HG03460 (cell line): Measurements from ENCODE around the gene KIAA0753.
"Not testable (repeated sequence)": the region's sequence is repeated elsewhere in the genome, so short reads cannot be mapped to it uniquely, and the experiment has no call there.

Experiments used
- ATAC-seq: cut with Tn5 transposase; IDR thresholded peaks from one replicate; pipeline ENCODE4 v1.9.1; 2021; ENCODE audit not compliant: unreplicated experiment

The KIAA0753 gene

GRCh38 chr17:6599364-6599763 is 41.1 kb downstream of the KIAA0753 start:
- no peak for ATAC-seq

DNA sequence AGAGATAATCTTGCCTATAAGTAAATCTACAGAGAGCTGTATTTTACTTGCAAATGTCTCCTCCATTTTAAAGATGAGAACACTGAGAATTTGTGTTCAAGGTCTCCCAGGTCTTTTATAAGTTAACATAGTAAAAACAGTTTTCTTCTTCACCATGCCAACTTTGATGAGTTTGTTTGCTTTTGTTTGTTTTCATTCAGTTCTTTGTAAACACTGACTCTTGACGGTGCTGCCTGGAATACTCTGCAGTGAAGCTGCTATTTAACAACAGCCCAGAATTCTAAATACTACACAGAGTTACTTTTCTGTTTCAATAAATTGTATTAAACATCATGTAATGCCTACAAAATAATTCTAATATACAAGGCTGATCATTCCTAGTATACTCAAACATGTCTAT is 42.8 kb downstream of the KIAA0753 start:
- ATAC-seq, result no peak

- no peak for ATAC-seq
Measured at GRCh38 chr17:6596941-6597340, 43.6 kb downstream of the KIAA0753 start.

GRCh38 chr17:6596511-6596910 is 44.0 kb downstream of the KIAA0753 start:
- ATAC-seq, result no peak

DNA sequence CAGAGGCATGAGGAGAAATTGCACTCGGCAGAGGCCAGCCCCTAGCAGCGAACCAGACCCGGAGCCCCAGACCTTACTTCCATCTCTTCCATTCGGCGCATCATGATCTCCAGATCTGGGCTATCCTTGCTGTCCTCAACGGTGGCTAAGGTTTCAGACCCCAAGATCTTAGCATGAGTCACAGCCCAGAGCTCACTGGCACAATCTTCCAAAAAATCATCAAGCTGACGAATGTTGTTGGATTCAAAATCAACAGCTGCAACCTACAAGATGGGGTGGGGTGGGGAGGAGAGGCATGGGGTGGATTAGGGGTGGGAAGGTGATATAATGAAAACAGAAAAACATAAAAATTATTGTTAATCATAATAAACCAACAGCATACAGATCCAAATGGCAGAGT is 44.4 kb downstream of the KIAA0753 start:
- no peak for ATAC-seq

- ATAC-seq, result not testable (repeated sequence)
Measured at GRCh38 chr17:6593371-6593770, 47.1 kb downstream of the KIAA0753 start.

- ATAC-seq, result no peak
Measured at GRCh38 chr17:6592173-6592572, 48.3 kb downstream of the KIAA0753 start.

DNA sequence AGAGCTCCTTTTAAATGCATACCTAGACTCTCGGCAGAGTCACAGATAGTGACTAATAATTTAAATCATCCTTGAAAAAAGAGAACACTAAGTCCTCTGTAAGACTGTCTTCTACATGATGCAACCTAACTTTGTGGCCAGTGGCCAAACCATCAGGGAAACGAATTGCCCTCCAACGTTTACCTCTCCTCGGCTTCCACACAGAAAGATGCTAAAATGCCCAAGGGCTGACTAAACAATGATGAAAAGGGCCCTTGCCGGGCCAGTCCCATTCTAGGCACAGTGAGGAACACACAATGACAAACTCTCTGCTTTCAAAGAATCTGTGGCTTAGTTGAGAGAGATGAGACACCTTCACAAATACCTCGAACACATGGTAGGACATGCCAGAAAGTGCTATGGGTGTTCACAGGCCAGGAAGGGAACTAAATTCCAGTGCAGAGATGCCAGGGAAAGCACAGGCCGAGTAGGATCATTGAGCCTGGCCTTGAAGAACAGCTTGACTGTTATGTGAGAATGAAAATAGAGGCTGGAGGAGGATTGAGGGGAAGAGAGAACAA is 48.8 kb downstream of the KIAA0753 start:
- no peak for ATAC-seq

DNA sequence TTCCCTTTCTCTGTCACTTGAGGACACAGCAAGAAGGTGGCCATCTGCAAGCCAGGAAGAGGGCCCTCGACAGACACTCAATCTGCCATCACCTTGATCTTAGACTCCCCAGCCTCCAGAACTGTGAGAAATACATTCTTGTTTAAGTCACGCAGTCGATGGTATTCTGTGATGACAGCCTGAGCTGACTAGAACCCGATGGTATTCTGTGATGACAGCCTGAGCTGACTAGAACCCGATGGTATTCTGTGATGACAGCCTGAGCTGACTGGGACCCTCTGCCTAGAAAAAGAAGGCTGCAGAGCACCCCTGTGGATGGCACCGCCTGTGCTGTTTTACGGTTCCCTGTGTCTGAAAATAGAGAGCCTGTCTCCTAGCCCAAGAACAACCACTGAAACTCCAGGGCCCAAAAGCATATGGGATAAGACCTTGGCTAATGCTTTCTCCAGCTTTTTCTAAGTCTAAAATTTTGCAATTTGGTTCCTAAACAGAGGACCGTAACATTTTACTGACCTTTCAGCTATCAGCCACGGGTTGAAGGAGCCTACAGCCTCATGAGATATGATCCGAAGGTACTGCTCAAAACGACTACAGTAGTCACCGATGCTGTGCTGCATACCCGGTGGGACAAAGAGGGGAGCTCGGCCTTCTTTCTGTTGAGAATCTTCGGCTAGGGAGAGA is 51.1 kb downstream of the KIAA0753 start:
- no peak for ATAC-seq

DNA sequence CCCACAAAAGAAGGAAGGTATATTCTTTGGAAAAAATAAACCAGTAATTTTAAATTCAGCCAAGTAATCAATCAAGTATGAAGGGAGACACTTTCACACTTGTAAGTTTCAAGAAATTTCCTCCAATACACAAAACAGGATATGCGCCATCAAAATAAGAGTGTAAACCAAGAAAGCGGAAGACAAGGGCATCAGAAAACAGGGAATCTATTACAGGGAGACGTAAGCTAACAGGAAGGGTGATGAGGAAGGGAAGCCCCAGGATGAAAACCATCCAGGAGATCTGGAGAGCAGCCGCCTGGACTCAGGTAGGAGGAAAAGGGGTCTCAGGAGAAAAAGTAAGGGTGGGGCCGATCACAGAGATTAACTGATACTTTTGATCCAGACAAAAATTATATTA is 52.3 kb downstream of the KIAA0753 start:
- no peak for ATAC-seq

DNA sequence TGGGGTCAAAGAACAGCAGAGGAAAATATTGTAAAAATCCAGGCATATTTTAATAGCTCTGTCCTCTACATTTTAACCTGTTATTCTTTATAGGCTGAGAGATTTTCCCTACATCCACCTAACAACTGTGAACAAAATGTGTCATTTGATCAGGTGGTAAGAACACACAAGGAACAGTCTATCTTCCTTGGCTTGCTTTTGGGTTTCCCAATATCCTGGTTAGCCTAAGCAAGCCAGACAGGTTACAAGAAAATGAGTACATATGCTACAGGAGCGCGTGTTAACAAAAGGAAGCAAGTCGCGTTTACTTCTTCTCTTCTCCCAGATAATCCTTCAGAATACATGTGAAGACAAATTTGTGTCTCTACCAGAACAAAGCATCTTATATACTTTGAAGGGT is 53.2 kb downstream of the KIAA0753 start:
- ATAC-seq, result no peak

GRCh38 chr17:6583411-6583810 is 57.1 kb downstream of the KIAA0753 start:
- no peak for ATAC-seq

DNA sequence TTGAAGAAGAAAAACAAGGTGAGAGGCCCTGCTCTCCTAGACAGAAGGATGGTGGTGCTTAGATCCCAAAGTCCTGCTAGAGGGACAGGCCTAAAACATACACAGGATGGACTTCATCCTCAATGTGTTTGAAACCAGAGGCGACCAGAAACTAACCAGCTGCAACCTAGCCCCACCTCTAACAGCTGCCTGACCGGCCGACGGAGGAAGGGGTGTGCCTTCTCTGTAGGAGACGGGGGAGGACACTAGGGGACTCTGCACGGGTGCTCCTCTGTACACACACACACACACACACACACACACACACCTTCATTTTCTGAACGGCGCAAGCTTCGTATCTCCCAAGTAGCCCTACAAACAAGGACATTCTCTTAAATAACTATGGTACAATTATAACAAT is 59.9 kb downstream of the KIAA0753 start:
- no peak for ATAC-seq

DNA sequence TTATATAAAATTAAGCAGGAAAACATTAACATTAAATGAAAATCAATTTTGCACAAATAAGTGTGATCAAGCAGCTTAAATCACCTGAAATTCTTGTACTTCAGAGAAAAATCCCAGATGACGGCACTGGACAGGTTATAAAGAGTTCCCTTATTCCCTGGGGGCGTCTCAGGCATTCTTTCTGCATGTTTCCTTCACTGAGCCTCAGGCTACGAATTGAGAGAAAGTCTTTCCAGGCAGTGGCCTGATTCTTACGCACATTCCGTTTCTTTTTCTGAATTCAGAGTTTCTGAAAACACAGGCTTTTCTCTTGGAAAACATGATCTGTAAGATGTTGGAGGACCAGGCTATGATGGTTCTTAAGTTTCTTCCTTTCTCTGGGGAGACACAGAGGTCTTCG is 62.0 kb downstream of the KIAA0753 start:
- ATAC-seq, result no peak

GRCh38 chr17:6577686-6578263 is 62.7 kb downstream of the KIAA0753 start:
- ATAC-seq, result no peak

GRCh38 chr17:6576038-6576785 is 64.3 kb downstream of the KIAA0753 start:
- ATAC-seq, result no peak

GRCh38 chr17:6575596-6575988 is 64.9 kb downstream of the KIAA0753 start:
- ATAC-seq, result no peak

DNA sequence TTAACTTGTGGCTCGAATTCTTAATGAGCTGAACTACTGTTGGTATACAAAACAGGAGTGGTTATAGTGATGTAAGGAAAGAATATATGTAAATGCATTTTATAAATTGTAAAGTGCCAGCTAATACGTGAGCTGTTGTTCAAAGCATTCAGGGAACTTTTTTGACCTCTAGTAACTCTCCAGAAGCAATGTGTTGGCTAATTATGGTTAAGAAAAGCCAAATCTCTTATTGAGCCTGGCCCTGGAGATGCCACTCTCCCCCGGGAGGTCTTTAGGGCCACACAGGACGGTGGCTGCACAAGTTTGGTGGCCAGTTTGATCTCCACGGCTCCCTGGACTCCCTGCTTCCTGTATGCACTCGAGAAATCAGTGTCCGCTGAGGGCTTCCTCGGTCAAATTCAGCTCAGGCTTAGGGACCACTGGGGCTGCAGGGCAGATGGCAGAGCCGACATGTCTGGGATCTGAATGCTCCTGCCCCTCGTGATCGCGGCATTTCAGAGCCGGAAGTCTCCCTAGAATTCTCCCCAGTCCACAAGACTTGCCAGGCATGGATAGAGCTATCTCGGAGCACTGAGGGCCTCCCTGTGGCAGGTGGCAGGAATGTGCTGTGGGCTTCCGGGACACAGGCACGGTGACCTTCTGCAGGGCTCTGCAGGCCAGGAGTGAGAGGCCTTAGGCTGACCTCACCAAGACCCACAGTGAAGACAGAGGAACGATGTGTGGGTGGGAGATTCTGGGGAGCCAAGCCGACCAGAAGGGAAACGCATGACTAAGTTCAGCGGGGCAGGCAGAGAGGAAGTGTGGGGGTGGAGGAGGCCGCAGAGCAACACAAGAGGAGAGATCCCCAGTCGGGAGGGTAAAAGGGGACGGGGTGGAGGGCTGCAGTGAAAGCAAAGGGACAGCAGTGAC is 65.6 kb downstream of the KIAA0753 start:
- ATAC-seq, result no peak

DNA sequence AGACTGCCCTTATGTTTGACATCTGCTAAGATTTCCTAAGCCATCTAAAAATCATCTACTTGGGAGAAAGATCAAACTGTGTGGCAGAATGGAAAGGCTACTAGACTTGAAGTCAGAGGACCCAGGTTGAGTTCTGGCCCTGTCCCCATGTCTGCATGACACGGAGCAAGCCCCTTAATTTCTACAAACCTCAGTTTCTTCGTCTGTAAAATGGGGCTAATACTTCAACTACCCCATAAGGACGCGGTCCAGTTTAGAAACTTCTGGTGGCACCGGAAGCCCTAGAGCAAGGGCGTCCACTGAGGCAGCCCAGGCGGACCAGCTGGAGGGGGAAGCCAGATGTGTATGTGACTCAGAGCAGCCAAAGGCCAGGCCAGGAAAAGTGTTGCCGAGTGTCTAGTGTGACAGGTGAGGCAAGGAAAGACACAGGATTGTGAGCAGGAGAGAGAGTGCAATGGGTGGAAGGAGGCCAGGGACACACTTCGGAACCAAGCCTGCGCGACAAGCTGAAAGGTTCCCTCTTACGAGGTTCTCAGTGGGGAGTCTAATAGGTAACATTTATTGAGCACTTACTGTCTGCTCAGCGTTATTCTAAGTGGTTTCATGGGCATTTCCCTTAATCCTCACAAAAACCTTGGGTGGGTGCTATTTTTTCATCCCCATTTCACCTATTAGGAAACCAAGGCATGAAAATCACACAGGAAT is 66.4 kb downstream of the KIAA0753 start:
- ATAC-seq, result no peak

DNA sequence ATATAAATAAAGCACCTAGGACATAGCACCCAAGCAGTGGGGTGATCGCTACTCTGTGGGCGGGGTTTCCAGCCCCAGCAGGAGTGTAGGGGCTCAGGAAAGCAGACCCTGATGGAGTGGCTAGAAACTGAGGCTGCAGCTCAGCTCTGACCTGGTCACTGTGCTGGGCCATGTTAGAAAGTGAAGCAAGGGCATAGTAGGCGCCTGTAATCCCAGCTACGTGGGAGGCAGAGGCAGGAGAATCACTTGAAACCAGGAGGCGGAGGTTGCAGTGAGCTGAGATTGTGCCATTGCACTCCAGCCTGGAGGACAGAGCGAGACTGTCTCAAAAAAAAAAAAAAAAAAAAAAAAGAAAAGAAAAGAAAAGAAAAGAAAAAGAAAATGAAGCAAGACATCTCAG is 67.0 kb downstream of the KIAA0753 start:
- not testable (repeated sequence) for ATAC-seq
